Epithelial cell of esophagus (primary cell): ENCODE measurements around the gene SRGAP2B.
"Not testable (repeated sequence)": the region's sequence is repeated elsewhere in the genome, so short reads cannot be mapped to it uniquely, and the experiment has no call there.

Source experiments
- DNase-seq: peaks from one replicate; pipeline ENCODE4 v3.0.0; 2010; ENCODE audit warnings: low read depth
- H3K4me3 ChIP-seq: 2 replicates; pipeline ENCODE4 v1.5.1; 2011; ENCODE audit warnings: mild to moderate bottlenecking, low read length, control low read depth

The SRGAP2B gene

GRCh38 chr1:145052019-145052776 lies 42.9 kb downstream of the SRGAP2B start:
- DNase-seq, H3K4me3 ChIP-seq: not testable (repeated sequence)

GRCh38 chr1:145048181-145048856 lies 46.8 kb downstream of the SRGAP2B start:
- not testable (repeated sequence) for H3K4me3 ChIP-seq, DNase-seq

GRCh38 chr1:145047553-145047952 lies 47.6 kb downstream of the SRGAP2B start:
- not testable (repeated sequence) for DNase-seq, H3K4me3 ChIP-seq

DNA sequence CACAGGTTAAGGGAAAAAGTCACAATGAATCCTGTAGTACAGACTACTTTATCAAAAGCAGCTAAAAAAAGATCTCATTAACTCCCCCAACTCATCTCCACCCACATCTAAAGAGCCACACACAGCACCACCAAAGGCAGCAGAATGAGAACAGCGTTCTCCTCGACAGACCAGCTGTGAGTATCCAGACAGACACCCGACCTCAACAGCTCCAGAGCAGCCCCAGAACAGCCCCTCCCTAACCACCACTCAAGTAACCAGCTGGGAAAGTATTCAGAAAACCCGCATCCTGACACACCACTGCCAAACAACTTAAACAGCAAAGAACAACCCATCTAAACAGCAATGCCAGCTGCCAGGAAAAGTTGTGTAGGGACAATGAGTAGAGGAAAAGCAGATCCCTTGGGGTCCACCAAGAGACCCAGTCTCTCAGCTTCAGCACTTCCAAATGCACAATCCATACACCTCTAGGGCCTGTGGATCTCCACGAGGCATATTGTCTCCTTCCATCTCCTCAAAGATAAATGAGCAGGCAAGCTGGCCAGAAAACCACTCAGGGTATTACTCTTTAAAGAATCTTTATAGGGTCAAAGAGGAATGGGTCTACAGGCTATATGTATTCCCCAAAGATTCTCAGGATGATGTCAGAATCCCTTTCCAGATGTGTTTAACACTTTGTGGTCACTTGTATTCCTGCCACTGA lies 49.4 kb downstream of the SRGAP2B start:
- DNase-seq = not testable (repeated sequence)

GRCh38 chr1:145041519-145041918 lies 53.6 kb downstream of the SRGAP2B start:
- not testable (repeated sequence) for DNase-seq

More for the DNA sequence above, 49.4 kb downstream of the SRGAP2B start:
- not testable (repeated sequence) for H3K4me3 ChIP-seq

GRCh38 chr1:145036019-145036418 lies 59.1 kb downstream of the SRGAP2B start:
- not testable (repeated sequence) for H3K4me3 ChIP-seq, DNase-seq

More at GRCh38 chr1:145041519-145041918, 53.6 kb downstream of the SRGAP2B start:
- H3K4me3 ChIP-seq = not testable (repeated sequence)

DNA sequence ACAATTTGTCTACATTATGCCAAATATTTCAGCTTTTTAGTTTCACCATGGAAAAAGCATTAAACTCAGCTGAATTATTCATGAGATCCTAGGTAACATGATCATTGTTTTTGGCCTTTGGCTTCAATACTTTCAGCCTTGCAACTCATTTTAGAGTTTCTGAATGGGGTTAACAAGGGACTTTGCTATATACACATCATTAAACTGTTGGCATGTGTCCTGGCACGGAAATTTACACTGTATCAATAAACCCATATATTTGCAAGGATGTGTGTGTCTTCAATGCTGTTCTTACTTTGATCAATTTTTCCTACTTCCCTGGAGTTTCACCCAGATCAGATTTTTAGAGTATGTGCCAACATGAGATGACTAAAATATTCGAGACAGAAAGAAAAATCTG lies 61.6 kb downstream of the SRGAP2B start:
- not testable (repeated sequence) for H3K4me3 ChIP-seq, DNase-seq

DNA sequence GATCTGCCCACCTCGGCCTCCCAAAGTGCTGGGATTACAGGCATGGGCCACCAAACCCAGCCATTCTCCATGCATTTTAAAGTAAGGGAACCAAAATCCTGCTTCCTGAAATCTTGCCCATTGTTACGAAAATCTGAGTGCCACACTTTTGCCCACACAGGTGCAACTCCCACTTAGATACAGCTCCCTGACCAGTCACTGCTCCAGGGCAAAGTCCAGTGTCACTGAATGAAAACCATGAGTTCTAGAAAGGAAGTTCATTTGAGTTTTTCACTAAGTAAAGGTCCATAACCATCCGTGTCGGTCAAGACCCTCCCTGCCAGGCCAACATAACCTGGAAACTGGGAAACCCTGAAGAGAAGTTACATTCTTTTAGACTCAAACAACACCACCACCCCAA lies 67.9 kb downstream of the SRGAP2B start:
- H3K4me3 ChIP-seq, DNase-seq: not testable (repeated sequence)

DNA sequence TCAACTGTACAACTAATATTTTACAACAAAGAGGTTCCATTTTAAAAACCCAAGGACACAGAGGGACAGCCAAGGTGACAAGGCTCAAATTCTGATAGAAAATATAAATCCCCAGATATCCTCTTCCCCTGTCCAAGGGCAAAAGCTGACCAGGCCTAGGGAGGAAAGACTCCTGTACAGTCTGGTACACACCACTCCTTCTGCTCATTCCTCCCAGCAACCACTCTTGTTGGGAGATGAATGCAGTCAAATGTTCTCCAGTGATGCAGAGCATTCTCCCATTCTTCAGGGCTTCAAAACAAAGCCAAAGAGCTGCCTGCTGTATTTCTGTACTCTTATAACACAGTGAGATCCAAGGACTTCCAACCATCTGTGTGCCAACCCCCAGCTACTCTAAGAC lies 69.8 kb downstream of the SRGAP2B start:
- not testable (repeated sequence) for DNase-seq, H3K4me3 ChIP-seq

GRCh38 chr1:145022259-145022658 lies 72.9 kb downstream of the SRGAP2B start:
- not testable (repeated sequence) for H3K4me3 ChIP-seq, DNase-seq

DNA sequence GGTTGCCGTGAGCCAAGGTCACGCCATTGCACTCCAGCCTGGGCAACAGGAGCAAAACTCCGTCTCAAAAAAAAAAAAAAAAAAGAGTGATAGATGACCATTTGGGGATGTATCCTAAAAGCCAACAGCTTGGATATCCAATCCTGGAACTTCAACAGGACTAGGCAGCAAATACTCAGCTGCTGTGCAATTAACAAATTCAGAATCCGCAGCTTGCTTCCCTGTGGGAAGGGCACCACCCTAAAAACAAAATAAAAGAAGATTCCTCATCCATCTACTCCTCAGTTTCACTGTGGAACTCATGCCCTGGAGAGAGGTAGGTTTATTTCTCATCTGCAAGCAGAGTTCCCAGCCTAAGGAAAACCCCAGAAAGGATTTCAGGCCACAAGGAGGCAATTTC lies 73.4 kb downstream of the SRGAP2B start:
- H3K4me3 ChIP-seq, DNase-seq: not testable (repeated sequence)

DNA sequence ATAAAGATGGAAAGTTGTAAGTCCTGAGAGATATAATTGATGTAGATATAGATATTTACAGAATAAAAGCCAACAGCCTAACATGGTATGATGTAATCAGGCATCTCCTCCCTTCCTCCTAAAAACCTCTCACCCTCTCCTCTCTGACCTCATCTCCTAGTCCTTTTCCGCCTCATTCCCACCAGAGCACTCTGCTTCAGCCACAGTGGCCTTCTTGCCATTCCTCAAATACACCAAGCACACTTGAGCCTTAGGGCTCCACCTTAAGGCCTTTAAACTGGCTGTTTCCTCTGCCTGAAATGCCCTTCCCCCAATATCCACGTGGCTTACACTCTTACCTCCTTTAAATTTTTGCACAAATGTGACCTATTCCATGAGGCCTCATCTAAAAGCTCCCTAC lies 75.4 kb downstream of the SRGAP2B start:
- H3K4me3 ChIP-seq, DNase-seq: not testable (repeated sequence)

DNA sequence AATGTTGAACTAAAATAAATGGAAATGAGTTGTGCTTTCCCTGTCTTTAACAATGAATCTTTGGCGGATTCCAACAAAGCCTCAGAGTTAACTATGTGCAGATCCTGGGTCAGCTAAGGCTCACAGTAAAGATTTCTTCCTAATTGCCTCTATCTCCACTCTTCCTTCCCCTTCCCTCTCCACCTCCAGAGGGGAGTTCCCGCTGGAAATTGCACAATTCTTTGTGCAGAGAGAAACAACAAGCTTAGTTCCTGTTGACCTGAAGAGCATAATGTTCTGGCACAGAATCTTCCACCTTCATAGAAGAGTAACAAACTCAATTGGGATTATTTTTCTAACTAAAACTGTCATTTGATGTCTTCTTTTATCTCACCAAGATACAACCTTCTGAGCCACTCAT lies 77.4 kb downstream of the SRGAP2B start:
- H3K4me3 ChIP-seq = not testable (repeated sequence)
- peak; percentile 12 for DNase-seq

DNA sequence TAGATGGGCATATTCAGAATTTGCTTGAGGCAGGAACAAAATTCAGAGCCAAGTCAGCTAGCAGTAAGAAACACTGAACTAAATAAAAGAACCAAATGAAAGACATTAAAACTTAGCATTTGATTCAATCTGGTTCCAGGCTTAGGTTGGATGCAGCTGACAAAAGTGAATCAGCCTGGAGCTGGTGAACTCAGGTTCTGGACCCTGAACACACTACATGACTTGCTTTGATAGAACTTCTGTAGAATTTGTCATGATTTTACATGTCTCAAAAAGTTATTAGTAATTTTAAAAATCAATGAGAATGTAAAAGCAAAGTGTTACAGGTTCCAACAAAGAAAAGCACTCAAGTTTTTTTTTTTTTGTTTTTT lies 78.7 kb downstream of the SRGAP2B start:
- H3K4me3 ChIP-seq, DNase-seq: not testable (repeated sequence)

DNA sequence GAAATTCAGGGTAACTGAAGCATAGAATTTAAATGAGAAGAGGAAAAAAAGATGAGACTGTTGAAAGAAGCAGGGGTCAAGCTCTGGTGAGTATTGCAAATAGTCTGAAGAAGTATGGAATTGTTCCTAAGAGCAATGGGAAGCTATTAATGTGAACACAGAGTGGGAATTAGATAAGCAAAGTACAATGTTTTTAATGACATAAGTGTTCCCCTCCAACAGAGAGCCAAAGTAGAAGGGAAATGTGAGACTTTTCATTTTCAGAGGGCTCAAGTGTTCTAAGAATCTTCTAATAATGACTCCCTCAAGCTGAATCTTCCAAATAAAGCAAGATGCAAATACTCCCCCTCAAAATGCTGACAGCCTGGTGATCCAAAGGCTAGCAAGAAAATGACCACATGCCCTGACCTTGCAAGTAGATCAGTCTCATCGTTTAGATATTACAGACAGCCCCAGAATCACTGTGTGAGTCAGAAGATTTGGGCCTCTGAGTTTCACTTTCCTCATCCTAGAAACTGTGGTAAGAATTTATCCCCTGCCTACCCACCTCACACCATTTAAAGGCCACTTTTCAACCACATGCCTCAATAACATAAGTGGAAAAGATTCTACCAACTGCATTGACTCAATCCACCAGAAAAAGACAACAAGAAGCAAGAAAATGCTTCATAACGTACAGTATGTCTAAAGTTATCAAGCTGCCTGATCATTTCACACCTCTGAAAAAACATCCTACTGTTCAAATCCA lies 79.2 kb downstream of the SRGAP2B start:
- DNase-seq = not testable (repeated sequence)

DNA sequence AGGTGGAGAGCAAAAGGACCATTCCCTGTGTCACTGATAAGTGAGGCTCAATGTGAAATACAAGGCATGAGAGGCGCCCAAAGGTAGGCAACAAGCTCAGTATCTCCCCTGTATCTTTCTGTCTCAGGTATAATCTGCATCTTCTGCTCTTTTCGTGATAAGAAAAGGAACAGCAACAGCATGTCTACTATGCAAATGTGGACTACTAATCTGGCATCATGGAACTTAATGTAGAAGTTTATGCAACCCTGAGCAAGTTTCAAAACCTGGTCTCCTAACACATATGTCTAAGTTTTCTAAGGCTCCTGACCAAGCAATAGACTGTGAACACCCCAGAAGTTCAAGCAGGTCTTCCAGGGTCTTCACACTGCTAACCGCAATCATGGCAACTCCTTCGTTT lies 81.8 kb downstream of the SRGAP2B start:
- not testable (repeated sequence) for DNase-seq, H3K4me3 ChIP-seq

More for the DNA sequence above, 79.2 kb downstream of the SRGAP2B start:
- H3K4me3 ChIP-seq = not testable (repeated sequence)

- DNase-seq, H3K4me3 ChIP-seq: not testable (repeated sequence)
These were observed 83.3 kb downstream of the SRGAP2B start for GRCh38 chr1:145011811-145012210.

DNA sequence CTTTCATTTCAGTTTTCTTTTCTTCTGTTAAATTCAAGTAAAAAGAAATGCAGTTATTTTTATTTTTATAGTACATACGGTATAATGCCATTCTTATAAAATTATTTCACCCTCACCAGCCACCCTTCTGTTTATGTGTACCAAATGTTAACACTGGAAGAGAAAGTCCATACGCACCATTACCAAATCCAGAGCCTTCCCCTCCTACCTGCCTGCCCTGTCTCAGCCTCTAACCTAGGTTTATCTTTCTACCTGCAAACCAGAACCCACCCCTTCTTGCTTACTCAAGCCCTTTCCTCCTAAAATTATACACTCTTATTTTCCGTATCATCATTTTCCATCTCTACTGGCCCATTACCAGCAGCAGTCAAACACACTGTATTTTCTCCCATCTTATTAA lies 84.5 kb downstream of the SRGAP2B start:
- not testable (repeated sequence) for DNase-seq, H3K4me3 ChIP-seq

GRCh38 chr1:145009928-145010327 lies 85.2 kb downstream of the SRGAP2B start:
- not testable (repeated sequence) for DNase-seq, H3K4me3 ChIP-seq
